Measurements from ENCODE around the gene FAM47E.

- TF ChIP-seq CTCF (IDR thresholded peaks at IDR 0.05) (no peak), POLR2AphosphoS5 (IDR thresholded peaks at IDR 0.05) (no peak), POLR2A (IDR thresholded peaks at IDR 0.05) (no peak), EP300 (IDR thresholded peaks at IDR 0.05) (no peak)
Observed at GRCh38 chr4:76205476-76205875, 46.0 kb upstream of the FAM47E start.
